ENCODE data around the gene SRRD. TPM values are rescaled to one million over a fixed set of nuclear protein-coding genes. Genes with fewer than 3 reads are reported as not detected.
"Not testable (repeated sequence)": the region's sequence is repeated elsewhere in the genome, so short reads cannot be mapped to it uniquely, and the experiment has no call there.

Gene SRRD
- total RNA-seq, 1 donor from 2014 or later, result 16.3 TPM

DNA sequence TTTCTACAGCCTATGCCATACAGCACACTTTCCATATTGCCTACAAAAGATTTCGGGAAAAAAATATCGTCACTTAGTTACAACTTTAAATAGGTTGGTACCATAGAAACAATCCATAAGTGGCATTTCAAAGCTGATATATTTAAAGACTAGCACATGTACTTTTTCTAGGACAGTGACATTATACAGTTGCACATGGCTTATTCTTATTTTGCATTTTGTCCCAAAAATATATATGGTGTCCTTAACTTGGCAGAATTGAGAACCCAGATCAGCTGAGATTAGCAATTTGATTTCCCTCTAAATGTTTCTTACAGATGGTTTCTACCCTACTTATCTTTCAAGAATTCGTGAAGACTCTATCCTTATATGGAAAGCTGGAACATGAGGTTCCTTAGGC, 32.3 kb downstream of the SRRD start:
- DNase-seq (ENCODE audit: low spot score), result no peak

DNA sequence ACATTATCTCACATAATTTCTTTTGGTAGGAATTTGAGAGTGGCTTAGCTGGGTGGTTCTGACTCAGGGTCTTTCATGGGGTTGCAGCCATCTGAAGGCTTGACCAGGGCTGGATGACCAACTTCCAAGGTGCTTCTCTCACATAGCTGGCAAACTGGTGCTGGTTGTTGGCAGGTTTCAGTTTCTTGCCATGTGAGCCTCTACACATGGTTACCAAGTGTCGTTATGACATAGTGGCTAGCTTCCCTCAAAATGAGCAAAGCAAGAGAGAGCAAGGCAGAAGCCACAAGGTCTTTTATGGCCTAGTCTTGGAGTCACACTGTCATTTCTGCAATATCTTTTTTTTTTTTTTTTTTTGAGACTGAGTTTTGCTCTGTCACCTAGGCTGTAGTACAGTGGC, 32.8 kb downstream of the SRRD start:
- no peak for DNase-seq (ENCODE audit: low spot score)

DNA sequence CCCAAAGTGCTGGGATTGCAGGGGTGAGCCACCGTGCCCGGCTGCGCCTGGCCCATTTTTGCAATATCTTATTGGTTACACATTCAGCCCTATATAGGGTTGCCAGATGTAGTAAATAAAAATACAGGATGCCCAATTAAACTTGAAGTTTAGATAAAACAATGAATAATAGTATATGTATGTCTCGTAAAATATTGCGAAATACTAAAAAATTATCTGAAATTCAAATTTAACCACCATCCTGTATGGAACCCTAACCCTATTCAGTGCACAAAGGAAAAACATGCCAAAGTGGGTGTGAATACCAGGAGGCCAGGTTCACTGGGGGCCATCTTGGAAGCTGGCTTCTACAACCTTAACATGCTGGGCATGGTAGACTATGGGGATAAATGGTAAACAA, 33.8 kb downstream of the SRRD start:
- DNase-seq (ENCODE audit: low spot score), result no peak

DNA sequence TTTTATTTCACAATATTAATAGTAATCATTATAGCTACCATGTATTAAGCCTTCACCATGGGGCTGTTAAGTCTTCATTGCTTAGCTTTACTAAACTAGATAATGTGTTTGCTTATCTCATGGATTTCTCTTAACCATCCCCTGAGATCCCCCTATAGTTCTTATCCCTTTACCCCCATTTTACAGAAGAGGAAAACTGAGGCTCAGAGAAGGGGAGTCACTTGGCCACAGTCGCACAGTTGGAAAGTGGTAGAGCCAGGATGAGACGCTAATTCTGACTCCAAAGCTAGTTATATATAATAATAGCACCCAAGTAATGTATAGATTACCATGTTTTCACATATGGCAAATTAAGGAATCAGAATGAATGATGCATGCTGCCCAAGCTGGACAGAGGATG, 38.3 kb downstream of the SRRD start:
- DNase-seq (ENCODE audit: low spot score), result no peak

GRCh38 chr22:26522592-26522991, 38.9 kb downstream of the SRRD start:
- DNase-seq (ENCODE audit: low spot score), result no peak

DNA sequence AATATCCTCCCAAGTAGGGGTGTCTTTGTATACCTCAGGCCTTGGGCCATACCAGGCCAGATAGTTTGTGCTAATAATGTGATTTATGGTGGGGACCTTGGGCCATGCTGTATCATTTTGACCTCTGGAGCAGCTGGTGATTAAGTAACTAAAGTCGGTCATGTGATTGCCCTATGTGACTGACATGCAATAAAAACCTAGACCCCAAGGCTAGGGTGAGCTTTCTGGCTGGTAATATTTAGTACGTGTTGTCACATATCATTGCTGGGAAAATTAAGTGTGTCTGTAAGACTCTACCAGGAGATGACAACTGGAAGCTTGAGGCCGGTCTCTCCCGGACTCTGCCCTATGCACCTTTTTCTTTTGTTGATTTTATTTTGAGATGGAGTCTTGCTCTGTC, 41.2 kb downstream of the SRRD start:
- DNase-seq (ENCODE audit: low spot score), result no peak

GRCh38 chr22:26525946-26526564, 42.4 kb downstream of the SRRD start:
- DNase-seq (ENCODE audit: low spot score), result no peak

GRCh38 chr22:26527167-26527566, 43.5 kb downstream of the SRRD start:
- no peak for DNase-seq (ENCODE audit: low spot score)

DNA sequence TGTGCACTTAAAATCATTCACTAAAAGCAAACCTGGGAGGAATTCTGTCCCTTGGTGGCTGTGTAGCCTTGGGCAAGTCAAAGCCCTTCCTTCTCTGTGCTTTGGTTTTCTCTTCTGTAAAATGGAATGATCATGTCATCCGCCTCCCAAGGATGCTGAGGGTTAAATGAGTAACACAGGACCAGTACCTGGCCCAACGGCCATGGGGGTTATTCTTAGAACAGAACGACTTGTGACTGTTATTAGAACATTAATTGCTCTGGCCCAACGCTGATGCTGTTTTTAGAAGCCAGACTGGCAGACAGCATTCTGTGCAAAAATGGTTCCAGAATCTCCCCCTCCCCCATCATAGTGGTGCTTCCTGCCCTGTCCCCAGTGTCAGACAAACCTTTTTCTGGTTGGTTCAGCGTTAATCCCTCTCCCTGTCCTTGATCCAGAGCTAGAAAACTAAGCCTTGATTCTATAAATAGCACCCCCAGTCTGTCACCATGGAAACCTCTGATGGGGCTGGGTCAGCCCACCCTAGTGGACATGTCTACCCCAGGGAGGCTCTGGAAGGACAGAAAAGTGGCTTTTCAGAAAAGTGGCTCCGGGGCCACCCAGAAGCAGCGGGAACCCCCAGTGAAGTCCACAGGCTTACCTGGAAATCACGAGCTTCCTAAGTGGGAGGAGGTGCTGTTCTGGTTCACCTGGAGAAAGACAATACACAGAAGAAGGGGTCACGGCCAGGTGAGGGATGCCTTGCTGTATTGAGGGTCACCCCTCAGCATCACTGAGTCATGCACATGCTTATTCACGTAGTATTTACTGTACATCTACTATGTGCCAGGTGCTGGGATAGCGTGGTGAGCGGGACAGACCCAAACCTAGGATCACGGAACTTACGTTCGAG, 44.1 kb downstream of the SRRD start:
- no peak for DNase-seq (ENCODE audit: low spot score)

DNA sequence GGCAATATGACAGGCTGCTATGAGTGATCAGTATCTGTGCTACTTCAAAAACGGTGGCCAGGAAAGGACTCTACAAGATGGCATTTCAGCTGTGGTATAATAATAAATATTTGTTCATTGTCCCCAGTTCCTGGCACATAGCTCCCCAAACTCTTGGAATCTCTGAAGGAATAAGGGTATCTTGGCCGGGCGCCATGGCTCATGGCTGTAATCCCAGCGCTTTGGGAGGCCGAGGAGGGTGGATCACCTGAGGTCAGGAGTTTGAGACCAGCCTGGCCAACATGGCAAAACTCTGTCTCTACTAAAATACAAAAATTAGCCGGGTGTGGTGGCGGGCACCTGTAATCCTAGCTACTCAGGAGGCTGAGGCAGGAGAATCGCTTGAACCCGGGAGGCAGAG, 44.8 kb downstream of the SRRD start:
- not testable (repeated sequence) for DNase-seq (ENCODE audit: low spot score)

GRCh38 chr22:26529345-26529744, 45.7 kb downstream of the SRRD start:
- DNase-seq (ENCODE audit: low spot score), result no peak

GRCh38 chr22:26534171-26534855, 50.6 kb downstream of the SRRD start:
- DNase-seq (ENCODE audit: low spot score), result no peak

- DNase-seq (ENCODE audit: low spot score), result no peak
Observed at GRCh38 chr22:26534874-26535602, 51.4 kb downstream of the SRRD start.

- DNase-seq (ENCODE audit: low spot score), result no peak
Observed at GRCh38 chr22:26535603-26535908, 51.9 kb downstream of the SRRD start.

DNA sequence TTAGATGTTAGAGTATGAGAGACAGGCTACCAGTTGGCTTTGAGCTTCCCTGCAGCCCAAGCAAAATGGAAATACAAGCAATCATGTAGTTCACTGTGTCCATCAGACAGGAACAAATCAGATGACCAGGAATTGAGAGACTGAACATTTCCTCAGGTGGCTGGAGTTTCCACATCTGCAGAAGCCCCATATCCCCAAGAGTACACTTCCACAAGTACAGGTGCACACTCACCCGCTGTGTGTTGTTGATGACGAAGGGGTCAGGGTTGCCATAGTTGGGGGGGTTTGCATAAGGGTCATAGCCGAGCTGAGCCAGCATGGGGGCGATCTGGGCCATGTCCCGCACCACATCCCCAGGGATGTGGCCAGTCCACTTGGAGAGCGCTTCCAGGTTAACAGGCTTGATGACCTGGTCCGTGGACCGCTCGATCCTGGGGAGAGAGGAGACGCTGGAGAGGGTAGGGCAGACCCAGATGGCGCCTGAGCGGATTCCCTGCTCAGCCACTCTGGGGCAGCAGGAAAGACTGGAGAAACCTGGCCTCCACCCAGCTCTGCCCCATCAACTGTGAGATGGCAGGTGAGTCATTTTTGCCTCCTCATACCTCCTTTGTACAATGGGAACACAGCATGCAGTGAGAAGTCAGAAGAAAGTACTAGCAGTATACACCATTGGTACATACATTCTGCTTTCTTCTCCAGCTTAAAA, 52.5 kb downstream of the SRRD start:
- DNase-seq (ENCODE audit: low spot score), result no peak

DNA sequence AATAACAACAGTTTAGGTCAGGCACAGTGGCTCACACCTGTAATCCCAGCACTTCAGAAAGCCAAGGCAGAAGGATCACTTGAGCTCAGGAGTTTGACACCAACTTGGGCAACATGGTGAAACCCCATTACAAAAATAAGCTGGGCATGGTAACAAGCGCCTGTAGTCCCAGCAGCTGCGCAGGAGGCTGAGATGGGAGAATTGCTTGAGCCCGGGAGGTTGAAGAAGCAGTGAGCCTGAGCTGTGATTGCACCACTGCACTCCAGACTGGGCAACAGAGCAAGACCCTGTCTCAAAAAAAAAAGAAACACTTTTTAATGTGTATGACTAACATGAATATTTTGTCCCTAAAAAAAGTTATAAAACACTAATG, 53.1 kb downstream of the SRRD start:
- no peak for DNase-seq (ENCODE audit: low spot score)

- DNase-seq (ENCODE audit: low spot score), result no peak
Observed at GRCh38 chr22:26540119-26540518, 56.4 kb downstream of the SRRD start.

DNA sequence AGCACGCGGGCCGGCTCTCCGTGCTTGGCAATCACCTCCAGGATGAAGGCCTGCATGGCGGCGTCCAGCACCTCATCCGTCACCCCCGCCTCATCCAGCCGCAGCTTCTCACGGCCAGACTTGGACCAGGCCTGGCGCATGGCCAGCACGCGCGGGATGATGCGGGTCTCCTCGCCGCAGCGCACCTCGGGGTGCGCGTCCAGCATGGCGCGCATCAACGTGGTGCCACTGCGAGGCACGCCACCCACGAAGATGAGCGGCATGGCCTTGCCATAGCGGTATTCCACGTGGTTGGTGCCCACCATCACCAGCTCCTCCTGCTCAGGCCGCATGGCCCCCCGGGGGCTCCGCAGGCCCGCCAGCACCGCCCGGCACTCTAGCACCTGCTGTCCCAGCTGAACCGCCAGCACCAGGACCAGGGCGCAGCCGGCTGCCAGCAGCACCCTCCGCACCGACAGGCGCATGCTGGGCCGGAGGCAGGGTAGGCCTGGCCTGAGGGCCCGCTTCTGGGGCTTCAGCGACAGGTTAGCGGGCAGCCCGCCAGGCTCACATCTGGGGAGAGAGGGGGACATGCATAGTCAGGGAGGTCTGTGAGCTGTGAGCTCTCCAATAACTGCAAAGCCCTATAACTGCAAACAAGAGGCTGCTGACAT, 57.6 kb downstream of the SRRD start:
- DNase-seq (ENCODE audit: low spot score), result no peak

DNA sequence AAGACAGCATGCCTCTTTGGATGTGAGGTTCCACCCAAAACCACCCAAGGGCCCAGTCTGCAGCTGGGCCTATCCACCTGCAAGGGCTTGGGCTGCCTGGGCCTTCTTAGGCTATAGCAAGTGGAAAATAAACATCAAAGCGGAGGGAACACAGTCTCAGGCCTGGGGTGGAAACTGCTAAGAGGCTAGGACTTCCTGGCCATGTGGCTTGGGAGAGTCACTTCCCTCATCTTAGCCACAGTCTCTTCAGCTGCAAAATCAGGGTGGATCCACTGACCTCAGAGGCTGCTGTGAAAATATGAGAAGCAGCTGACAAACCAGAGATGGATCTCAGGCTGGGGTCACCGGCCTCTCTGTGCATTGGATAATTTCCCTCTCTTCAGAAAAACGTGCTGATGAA, 59.2 kb downstream of the SRRD start:
- no peak for DNase-seq (ENCODE audit: low spot score)
